Activated naive CD4-positive, alpha-beta T cell treated with anti-CD3 and anti-CD28 coated beads for 36 hours (primary cell): ENCODE data around the gene PSMB3. TPM values are rescaled to one million over a fixed set of nuclear protein-coding genes. Genes with fewer than 3 reads are reported as not detected.
A peak's percentile ranks its signal among the peaks of the same experiment; 100 is the strongest.
"Not testable (repeated sequence)": the region's sequence is repeated elsewhere in the genome, so short reads cannot be mapped to it uniquely, and the experiment has no call there.

Experiments
- CTCF ChIA-PET: fragments of 350-600 bp; sonication (Branson Sonifier 250); formaldehyde crosslinking; loops from one replicate; lab custom pipeline; 2021; ENCODE audit warnings: antibody characterized with exemption; lab: Charles Lee
- DNase-seq: peaks from one replicate; pipeline ENCODE4 v3.0.0-alpha.2; 2020
- H3K27ac Mint-ChIP-seq: one replicate; pipeline ENCODE4 v1.8.0; 2021; ENCODE audit warnings: mild to moderate bottlenecking, mixed read lengths
- H3K27me3 Mint-ChIP-seq: one replicate; pipeline ENCODE4 v1.8.0; 2021; ENCODE audit warnings: low read depth, mixed read lengths
- H3K36me3 Mint-ChIP-seq: one replicate; pipeline ENCODE4 v1.8.0; 2021; ENCODE audit warnings: low read depth, mixed read lengths
- H3K4me1 Mint-ChIP-seq: one replicate; pipeline ENCODE4 v1.8.0; 2021; ENCODE audit warnings: low read depth, mixed read lengths
- H3K4me3 Mint-ChIP-seq: one replicate; pipeline ENCODE4 v1.8.0; 2021; ENCODE audit warnings: mild to moderate bottlenecking, moderate library complexity, mixed read lengths
- H3K9me3 Mint-ChIP-seq: one replicate; pipeline ENCODE4 v1.8.0; 2021; ENCODE audit warnings: mixed read lengths
- intact Hi-C: fragments of 100-400 bp; cut with micrococcal nuclease; formaldehyde crosslinking; loops from one replicate; pipeline ENCODE4 v1.15.1; 2023
- total RNA-seq, 2 experiments: library from RNA; stranded (reverse); gene quantifications; one replicate each; pipeline ENCODE4 v1.2.3, GENCODE V29; 2021

The PSMB3 gene
- total RNA-seq, 2 experiments from 2014 or later = 368 to 369 TPM

DNA sequence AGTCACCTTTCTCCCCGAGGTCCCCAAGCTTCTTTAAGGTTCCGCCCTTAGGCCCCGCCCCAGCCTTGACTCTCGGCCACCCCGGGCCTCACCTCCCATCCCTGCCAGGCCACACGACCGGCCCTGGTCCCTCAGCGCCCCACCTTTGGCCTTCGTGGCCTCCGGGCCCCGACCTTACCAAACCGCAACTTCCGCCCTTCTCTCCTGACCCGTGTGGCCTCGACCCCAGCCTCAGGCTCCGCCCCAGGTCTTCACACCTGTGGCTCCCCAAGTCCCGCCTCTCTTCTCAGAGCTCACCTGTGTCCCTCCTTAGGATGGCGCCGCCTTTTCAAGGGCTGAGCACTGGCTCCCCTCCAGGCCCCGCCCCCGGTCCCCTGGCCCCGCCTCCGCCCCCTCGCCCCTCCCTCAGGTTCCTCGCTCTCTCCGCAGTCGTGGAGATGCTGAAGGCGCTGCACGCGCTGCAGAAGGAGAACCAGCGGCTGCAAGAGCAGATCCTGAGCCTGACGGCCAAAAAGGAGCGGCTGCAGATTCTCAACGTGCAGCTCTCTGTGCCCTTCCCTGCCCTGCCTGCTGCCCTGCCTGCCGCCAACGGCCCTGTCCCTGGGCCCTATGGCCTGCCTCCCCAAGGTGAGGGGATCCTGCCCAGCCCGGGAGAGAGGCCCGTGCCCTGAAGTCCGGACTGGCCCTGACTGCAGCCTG is 32.4 kb upstream of the PSMB3 start:
- intact Hi-C loops = no loop called here
- Mint-ChIP-seq H3K9me3 (no peaks in the 10 kb centered on the region), H3K27me3 (no peaks in the 10 kb centered on the region), H3K27ac (no peak overlapping the region), H3K4me1 (peaks cover 32% of the 10 kb centered on the region), H3K4me3 (no peak overlapping the region), H3K36me3 (peaks cover 34% of the 10 kb centered on the region)
- CTCF ChIA-PET = interaction anchor here (0.6 to 1.9 kb wide), 2 partner anchors 15 to 39 kb away, joined by 6 to 9 read pairs; no protein-coding TSS in a partner anchor
- no peak for DNase-seq

DNA sequence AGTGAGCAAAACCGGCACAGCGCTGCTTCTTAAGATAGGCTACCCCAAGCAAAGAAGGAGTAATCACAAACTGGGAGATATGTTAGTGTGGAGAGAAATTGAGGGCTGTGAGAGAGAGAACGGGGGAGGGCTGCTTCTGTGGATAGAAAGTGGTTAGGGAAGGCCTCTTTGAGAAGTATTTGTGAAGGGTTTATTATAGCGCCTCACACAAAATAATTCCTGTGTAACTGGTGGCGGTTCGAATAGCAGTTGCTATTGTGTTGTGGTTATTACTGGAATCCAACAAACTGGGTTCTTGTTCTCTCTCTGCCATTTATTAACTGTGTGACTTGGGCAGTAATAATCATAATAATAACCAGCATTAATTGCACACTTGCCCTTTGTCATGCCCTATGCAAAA is 31.6 kb upstream of the PSMB3 start:
- CTCF ChIA-PET = no interaction called here

DNA sequence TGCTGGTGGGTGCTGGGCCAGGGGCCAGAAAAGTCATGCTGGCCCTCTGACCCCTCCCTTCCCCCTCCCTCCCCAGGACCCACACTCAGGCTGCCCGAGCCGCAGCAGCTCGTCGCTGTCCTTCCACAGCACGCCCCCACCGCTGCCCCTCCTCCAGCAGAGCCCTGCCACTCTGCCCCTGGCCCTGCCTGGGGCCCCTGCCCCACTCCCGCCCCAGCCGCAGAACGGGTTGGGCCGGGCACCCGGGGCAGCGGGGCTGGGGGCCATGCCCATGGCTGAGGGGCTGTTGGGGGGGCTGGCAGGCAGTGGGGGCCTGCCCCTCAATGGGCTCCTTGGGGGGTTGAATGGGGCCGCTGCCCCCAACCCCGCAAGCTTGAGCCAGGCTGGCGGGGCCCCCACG is 30.7 kb upstream of the PSMB3 start:
- intact Hi-C loops = no loop called here
- Mint-ChIP-seq H3K27ac (no peak overlapping the region), H3K4me1 (peaks cover 35% of the 10 kb centered on the region), H3K36me3 (peaks cover 27% of the 10 kb centered on the region), H3K4me3 (no peak overlapping the region), H3K27me3 (no peaks in the 10 kb centered on the region), H3K9me3 (no peaks in the 10 kb centered on the region)
- DNase-seq = no peak
- CTCF ChIA-PET = no interaction called here

More for the DNA sequence above, 31.6 kb upstream of the PSMB3 start:
- intact Hi-C loops = no loop called here
- DNase-seq = no peak
- Mint-ChIP-seq H3K9me3 (no peaks in the 10 kb centered on the region), H3K4me3 (no peak overlapping the region), H3K27ac (peak overlapping the region; percentile 37), H3K36me3 (peaks cover 26% of the 10 kb centered on the region), H3K4me1 (peaks cover 31% of the 10 kb centered on the region), H3K27me3 (no peaks in the 10 kb centered on the region)

DNA sequence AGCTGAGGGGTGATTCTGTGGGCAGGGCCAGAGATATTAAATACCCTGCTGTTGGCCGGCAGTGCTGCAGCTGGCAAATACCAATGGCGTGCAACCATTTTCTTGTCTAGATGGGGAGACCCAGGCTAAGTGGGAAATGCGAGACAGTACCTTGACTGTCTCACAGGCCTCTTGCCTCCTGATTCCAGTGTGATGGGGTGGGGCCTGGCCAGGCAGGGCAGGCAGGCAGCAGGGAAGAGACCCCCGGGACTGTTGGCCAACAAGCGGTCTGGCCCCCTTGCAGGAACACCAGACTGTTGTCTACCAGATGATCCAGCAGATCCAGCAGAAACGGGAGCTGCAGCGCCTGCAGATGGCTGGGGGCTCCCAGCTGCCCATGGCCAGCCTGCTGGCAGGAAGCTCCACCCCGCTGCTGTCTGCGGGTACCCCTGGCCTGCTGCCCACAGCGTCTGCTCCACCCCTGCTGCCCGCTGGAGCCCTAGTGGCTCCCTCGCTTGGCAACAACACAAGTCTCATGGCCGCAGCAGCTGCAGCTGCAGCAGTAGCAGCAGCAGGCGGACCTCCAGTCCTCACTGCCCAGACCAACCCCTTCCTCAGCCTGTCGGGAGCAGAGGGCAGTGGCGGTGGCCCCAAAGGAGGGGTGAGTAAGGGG is 28.1 kb upstream of the PSMB3 start:
- Mint-ChIP-seq H3K9me3 (peaks cover 3% of the 10 kb centered on the region), H3K27ac (peak overlapping the region; percentile 50), H3K27me3 (no peaks in the 10 kb centered on the region), H3K36me3 (peaks cover 23% of the 10 kb centered on the region), H3K4me1 (peaks cover 53% of the 10 kb centered on the region), H3K4me3 (no peak overlapping the region)
- CTCF ChIA-PET = interaction anchor here (1.2 kb wide), 1 partner anchor 10 kb away, joined by 4 read pairs; no protein-coding TSS in a partner anchor
- intact Hi-C loops = no loop called here
- DNase-seq = no peak

DNA sequence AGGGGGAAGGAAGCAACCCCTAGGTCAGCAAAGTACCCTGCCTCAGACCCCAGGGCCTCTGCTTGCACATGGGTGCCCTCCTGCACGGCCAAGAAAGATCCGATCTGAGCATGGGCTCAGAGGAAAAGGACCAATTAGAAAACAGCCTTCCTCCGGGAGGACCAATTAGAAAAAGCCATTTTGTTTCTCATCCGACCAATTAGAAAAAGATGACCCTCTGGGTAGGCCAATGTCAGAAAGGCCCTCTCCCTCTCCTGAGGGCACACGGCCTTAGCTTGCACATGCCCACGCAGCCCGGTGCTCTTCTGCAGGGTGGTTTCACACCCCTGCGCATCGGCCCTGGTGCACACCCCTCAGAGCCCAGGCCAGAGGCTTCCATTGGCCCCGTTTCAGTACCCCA is 27.5 kb upstream of the PSMB3 start:
- Mint-ChIP-seq H3K4me1 (peaks cover 52% of the 10 kb centered on the region), H3K4me3 (no peak overlapping the region), H3K36me3 (peaks cover 22% of the 10 kb centered on the region), H3K27me3 (no peaks in the 10 kb centered on the region), H3K9me3 (peaks cover 3% of the 10 kb centered on the region), H3K27ac (peak overlapping the region; percentile 50)
- CTCF ChIA-PET = interaction anchor here (1.5 kb wide), 1 partner anchor 10 kb away, joined by 3 read pairs; no protein-coding TSS in a partner anchor
- DNase-seq = no peak
- intact Hi-C loops = no loop called here

DNA sequence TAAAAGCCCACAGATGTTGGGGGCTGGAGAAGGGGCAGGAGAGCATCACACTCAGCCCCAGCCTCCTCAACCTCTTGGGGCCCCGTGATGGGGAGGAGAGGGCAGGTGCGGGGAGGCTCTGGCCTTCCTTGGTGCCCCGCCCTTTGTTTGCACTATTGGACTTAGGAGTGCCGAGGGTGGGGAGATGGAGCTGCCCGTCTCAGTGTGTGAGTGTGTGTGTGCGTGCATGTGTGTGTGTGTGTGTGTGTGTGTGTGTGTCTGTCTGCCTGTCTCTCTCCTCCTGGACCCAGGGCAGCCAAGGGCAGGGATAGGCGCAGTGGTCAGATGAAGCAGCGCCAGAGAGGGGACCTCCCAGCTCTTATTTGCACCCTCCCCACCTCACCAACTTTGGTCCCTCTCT is 26.4 kb upstream of the PSMB3 start:
- not testable (repeated sequence) for H3K4me3 Mint-ChIP-seq

DNA sequence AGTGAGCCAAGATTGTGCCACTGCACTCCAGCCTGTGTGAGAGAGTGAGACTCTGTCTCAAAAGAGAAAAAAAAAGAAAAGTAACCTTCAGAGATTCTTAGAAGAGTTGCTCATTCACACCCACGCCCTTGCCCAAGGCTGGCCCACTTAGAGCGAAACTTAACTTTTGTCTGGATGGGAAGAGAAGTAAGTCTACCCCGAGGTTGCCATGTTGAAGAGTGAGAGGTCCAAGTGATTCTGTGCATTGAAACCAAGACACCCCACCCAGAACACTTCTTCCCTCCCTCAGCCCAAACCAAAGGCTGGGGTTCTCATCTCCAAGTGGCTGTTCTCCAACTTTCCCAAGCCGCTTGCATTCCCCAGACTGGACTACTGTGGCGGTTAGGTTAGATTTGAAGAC is 24.8 kb upstream of the PSMB3 start:
- CTCF ChIA-PET = interaction anchor here (1.0 to 3.6 kb wide), 8 partner anchors 12 to 209 kb away, joined by 3 to 17 read pairs (median 6); partner anchors contain the start of gene MLLT6
- Mint-ChIP-seq H3K36me3 (peaks cover 21% of the 10 kb centered on the region), H3K27me3 (no peaks in the 10 kb centered on the region), H3K9me3 (peaks cover 3% of the 10 kb centered on the region), H3K27ac (peak overlapping the region; percentile 98), H3K4me3 (peak overlapping the region; percentile 58), H3K4me1 (peaks cover 67% of the 10 kb centered on the region)
- DNase-seq = peak; percentile 94
- intact Hi-C loops = loop anchor here (1.0 kb wide), 2 partner anchors 21 to 50 kb away; no protein-coding TSS in a partner anchor

More for the DNA sequence above, 26.4 kb upstream of the PSMB3 start:
- H3K27ac Mint-ChIP-seq = peak overlapping the region; percentile 98
- peaks cover 20% of the 10 kb centered on the region for H3K36me3 Mint-ChIP-seq
- H3K27me3 Mint-ChIP-seq, intact Hi-C loops, H3K9me3 Mint-ChIP-seq: not testable (repeated sequence)
- CTCF ChIA-PET = interaction anchor here (1.5 to 3.6 kb wide), 2 partner anchors 9 to 16 kb away, joined by 3 to 12 read pairs; no protein-coding TSS in a partner anchor
- H3K4me1 Mint-ChIP-seq = peaks cover 53% of the 10 kb centered on the region
- peak; percentile 19 for DNase-seq

DNA sequence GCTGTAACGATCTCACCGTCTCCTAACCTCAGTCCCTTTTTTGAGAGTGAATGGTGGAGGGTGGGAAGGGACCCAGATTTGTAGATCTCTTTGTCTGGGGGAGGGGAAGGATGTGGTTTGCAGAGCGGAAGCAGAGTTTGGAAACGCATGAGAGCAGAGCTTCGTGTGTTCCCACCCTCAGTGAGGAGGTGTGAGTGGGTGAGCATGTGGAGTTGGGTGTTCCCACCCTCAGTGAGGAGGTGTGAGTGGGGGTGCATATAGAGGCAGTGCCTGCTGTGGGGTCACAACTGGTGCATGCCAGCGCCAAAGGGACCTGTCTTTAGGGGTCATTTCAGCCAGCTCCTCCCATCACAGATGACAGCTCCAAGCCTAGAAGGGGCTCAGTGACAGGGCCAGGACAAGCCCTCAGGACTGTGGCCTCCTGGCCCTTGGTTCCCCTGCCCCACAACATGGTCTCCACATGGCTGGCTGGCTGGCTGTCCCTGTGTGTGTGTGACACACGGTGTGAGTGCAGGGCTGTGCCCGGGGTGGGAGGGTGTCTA is 24.2 kb upstream of the PSMB3 start:
- Mint-ChIP-seq H3K9me3 (peaks cover 3% of the 10 kb centered on the region), H3K36me3 (peaks cover 21% of the 10 kb centered on the region), H3K4me3 (peak overlapping the region; percentile 58), H3K27me3 (no peaks in the 10 kb centered on the region), H3K4me1 (peaks cover 71% of the 10 kb centered on the region), H3K27ac (peak overlapping the region; percentile 98)
- intact Hi-C loops = no loop called here
- CTCF ChIA-PET = interaction anchor here (1.0 to 3.6 kb wide), 10 partner anchors 12 to 208 kb away, joined by 3 to 17 read pairs (median 6); partner anchors contain the start of gene MLLT6
- DNase-seq = peak; percentile 79

DNA sequence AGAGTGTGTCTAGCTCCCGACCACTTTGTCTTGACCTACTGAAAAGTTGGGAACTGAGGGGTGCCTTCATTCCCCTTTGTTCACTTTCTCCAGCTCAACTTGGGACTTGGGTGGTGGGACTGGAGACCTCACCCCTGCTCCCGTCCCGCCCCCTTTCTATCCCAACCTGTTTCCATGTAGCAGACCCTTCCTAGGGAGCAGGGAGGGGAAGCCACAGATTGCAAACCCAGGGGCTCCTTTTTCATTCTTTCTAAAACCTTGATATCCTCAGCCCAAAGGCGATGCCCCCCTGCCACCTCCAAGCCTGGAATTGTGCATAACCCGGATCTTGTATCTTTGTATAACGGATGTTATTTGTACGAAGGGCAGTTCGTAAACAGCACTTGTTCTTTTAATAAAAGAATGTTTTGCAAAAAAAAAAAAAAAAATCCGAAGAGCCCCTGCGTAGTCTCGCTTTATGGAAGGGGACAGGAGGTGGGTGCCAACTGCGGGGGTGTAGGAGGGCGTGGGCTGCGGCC is 23.1 kb upstream of the PSMB3 start:
- H3K27me3 Mint-ChIP-seq = no peaks in the 10 kb centered on the region
- peak overlapping the region; percentile 57 for H3K4me3 Mint-ChIP-seq
- CTCF ChIA-PET = interaction anchor here (1.0 to 3.6 kb wide), 8 partner anchors 14 to 111 kb away, joined by 3 to 17 read pairs (median 6); partner anchors contain the start of gene MLLT6
- peak overlapping the region; percentile 98 for H3K27ac Mint-ChIP-seq
- intact Hi-C loops = no loop called here
- H3K9me3 Mint-ChIP-seq = peaks cover 3% of the 10 kb centered on the region
- H3K36me3 Mint-ChIP-seq = peaks cover 24% of the 10 kb centered on the region
- H3K4me1 Mint-ChIP-seq = peaks cover 79% of the 10 kb centered on the region
- no peak for DNase-seq

DNA sequence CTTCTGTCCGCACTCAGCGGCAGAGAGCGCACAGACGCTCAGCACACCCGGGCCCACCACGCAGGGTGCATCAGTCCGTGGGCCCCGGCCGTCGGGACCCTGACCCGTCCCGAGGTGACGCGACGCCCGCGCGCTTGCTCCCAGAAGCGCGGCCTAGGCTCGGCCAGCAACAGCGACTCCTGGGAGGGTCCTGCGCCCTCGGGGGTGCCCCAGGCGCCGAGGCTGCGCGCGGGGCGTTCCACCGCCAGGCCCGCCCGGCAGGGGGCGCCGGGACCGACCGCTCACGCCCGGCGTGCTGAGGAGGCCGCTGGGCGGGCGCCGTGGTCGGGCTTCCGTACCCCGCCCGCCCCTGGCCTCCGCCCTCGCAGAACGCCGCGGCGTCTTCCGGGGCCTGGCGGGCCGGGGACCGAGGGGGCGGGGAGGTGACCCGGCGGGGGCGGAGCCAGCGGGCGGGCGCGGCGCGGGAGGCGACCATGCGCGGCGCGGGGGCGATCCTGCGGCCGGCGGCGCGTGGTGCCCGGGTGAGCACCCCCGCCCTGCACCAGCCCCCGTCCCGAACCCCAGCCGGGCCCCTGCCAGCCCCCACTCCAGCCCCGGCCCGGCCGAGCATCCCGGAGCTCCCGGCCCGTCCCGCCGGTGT is 22.5 kb upstream of the PSMB3 start, which contains the start of gene CISD3:
TSS of gene CISD3 (plus strand) at position 456 of the 640 bp plus-strand sequence. CDS start at position 474, 18 bp downstream.
- H3K4me1 Mint-ChIP-seq = peaks cover 83% of the 10 kb centered on the region
- intact Hi-C loops = loop anchor here (1.0 to 5.0 kb wide), 3 partner anchors 22 to 422 kb away; partner anchors contain the start of genes PLXDC1 and PSMB3
- H3K27me3 Mint-ChIP-seq = no peaks in the 10 kb centered on the region
- H3K27ac Mint-ChIP-seq = peak within 1 kb of the TSS; percentile 98
- H3K9me3 Mint-ChIP-seq = peaks cover 3% of the 10 kb centered on the region
- H3K36me3 Mint-ChIP-seq = peaks cover 23% of the 10 kb centered on the region
- peak within 1 kb of the TSS; percentile 94 for H3K4me3 Mint-ChIP-seq
- peak; percentile 84 for DNase-seq
- CTCF ChIA-PET = interaction anchor here (1.6 to 3.6 kb wide), 6 partner anchors 14 to 54 kb away, joined by 5 to 14 read pairs (median 7); no protein-coding TSS in a partner anchor
